Kidney epithelial cell (primary cell): ENCODE results near the gene MEGF11. TPM values are rescaled to one million over a fixed set of nuclear protein-coding genes. Genes with fewer than 3 reads are reported as not detected.

Source experiments
- DNase-seq: peaks from one replicate; pipeline ENCODE4 v3.0.0-alpha.2; 2010; ENCODE audit warnings: low read depth
- H3K27me3 ChIP-seq: 2 replicates; pipeline ENCODE4 v1.6.0; 2011; ENCODE audit warnings: low read length; ENCODE audit not compliant: control insufficient read depth, insufficient read depth
- H3K36me3 ChIP-seq: 2 replicates; pipeline ENCODE4 v1.5.1; 2011; ENCODE audit warnings: low read length; ENCODE audit not compliant: control insufficient read depth, insufficient read depth
- H3K4me3 ChIP-seq: 2 replicates; pipeline ENCODE4 v1.5.1; 2011; ENCODE audit warnings: low read depth, mild to moderate bottlenecking, control low read depth, low read length
- total RNA-seq: library from RNA; depleted of rRNA; stranded (reverse); fragments of >200 nt; gene quantifications from 2 replicates; pipeline ENCODE4 v1.2.3, GENCODE V29; 2015
- TF ChIP-seq, protein P1 (sequence below): IDR thresholded peaks from 2 replicates; pipeline ENCODE4 v1.5.1; 2011; ENCODE audit warnings: mild to moderate bottlenecking, moderate library complexity, low read length, control low read depth, inconsistent platforms; ENCODE audit not compliant: insufficient read depth, poor library complexity, severe bottlenecking

MEGF11 gene
- total RNA-seq, 1 donor from 2014 or later: 0.63 TPM

DNA sequence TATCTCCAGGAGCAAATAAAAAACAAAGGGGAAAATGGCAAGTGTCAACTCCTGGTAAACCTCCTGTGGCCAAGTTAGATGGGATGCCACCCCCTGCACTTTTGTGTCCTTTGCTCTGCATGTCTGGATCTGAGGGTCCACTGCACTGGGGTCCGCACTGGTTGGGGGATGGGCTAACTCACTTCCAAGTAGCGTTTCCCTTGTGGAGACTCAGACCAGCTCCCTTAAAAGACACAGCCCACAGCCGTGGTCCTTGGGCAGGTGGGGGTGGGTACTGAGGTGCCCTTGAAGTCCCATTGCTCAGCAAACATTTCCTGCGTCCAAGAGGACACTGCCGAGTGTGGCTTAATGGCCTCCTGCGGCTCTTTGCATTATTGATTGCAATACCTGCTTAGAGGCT, 188.2 kb downstream of the MEGF11 start:
- Histone ChIP-seq H3K36me3 (no peaks in the 10 kb centered on the region), H3K4me3 (no peak overlapping the region), H3K27me3 (no peaks in the 10 kb centered on the region)
- no peak for DNase-seq
- TF ChIP-seq, protein P1, sequence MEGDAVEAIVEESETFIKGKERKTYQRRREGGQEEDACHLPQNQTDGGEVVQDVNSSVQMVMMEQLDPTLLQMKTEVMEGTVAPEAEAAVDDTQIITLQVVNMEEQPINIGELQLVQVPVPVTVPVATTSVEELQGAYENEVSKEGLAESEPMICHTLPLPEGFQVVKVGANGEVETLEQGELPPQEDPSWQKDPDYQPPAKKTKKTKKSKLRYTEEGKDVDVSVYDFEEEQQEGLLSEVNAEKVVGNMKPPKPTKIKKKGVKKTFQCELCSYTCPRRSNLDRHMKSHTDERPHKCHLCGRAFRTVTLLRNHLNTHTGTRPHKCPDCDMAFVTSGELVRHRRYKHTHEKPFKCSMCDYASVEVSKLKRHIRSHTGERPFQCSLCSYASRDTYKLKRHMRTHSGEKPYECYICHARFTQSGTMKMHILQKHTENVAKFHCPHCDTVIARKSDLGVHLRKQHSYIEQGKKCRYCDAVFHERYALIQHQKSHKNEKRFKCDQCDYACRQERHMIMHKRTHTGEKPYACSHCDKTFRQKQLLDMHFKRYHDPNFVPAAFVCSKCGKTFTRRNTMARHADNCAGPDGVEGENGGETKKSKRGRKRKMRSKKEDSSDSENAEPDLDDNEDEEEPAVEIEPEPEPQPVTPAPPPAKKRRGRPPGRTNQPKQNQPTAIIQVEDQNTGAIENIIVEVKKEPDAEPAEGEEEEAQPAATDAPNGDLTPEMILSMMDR: no peak

DNA sequence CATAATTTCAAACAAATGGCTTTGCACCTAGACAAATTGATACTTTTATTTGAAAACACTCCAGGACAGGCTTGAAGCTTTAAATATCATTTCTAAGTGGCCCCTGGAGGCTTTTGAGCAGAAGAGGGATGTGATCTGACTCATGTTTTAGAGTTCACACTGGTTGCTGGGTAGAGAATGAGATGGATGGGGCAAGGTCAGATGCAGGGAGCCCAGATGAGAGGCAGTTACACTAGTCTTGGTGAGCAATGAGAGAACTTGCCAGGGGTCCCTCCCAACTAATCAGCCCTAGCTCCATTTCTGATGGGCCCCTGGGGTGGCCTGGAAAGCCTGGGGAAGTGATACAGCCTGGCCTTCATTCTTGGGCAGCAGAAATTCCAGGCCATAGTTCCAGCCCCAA, 190.4 kb downstream of the MEGF11 start:
- H3K36me3 ChIP-seq: no peaks in the 10 kb centered on the region
- peaks cover 2% of the 10 kb centered on the region for H3K27me3 ChIP-seq
- TF ChIP-seq, protein P1: no peak
- no peak for DNase-seq
- H3K4me3 ChIP-seq: no peak overlapping the region

DNA sequence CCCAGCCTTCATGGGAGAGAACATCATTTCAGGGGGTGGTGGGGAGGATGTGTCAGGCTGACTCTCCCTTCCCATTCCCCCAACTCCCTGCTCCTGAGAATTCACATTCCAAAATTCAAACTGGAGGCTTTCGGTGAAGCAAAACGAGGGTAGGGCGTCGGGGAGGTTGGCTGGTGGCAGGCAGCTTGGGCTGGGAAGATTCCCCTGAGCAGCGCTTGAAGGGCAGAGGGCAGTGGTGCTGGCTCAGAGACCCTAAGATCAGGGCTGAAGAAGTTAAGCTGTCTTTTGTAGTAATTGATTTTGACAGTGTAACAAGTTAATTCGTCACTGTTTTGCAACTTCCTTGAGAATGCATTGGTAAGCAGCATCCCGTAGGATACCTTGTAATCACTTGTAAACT, 196.5 kb downstream of the MEGF11 start:
- no peaks in the 10 kb centered on the region for H3K36me3 ChIP-seq
- TF ChIP-seq, protein P1: no peak
- DNase-seq: no peak

DNA sequence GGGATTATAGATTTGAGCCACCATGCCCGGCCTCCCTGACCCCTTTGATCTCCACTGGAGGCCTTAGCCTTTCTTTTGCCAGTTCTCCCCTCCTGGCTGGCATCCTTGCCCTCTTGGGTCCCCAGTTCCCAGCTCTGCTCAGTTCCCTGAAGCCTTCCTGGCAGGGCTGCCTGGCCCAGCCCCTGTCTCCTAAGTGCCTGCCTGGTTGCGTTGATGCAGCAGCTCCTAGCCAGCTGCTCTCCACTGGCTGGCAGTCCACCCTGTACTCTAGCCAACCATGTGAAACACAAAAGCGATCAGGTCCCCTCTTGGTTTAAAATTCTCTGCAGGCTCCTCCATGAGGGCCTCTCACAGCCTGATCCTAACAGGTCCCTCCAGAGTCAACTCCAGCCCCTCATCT, 199.6 kb downstream of the MEGF11 start:
- Histone ChIP-seq H3K4me3 (no peak overlapping the region), H3K27me3 (no peaks in the 10 kb centered on the region), H3K36me3 (no peaks in the 10 kb centered on the region)
- TF ChIP-seq, protein P1: no peak
- DNase-seq: no peak

More for the DNA sequence above, 196.5 kb downstream of the MEGF11 start:
- Histone ChIP-seq H3K4me3 (no peak overlapping the region), H3K27me3 (peaks cover 2% of the 10 kb centered on the region)

DNA sequence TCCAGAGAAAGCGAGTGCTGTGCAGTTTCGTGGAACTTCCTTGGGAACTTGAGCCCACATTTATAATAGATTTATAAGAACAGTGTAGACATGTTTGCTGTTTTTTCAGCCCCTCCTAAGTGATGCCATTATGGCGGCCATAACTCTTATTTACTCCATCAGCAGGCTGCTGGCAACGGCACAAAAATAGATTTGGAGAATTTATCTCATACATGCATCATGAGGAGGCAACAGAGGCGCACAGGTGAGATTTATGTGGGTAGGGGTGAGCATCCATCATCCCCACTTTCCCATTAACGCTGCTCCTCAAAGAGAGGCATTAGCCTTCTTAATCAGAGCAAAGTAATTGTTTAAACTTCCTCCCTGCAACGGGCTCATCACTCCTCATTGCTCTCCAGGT, 201.7 kb downstream of the MEGF11 start:
- TF ChIP-seq, protein P1: no peak
- DNase-seq: no peak
- Histone ChIP-seq H3K36me3 (no peaks in the 10 kb centered on the region), H3K4me3 (no peak overlapping the region), H3K27me3 (no peaks in the 10 kb centered on the region)

DNA sequence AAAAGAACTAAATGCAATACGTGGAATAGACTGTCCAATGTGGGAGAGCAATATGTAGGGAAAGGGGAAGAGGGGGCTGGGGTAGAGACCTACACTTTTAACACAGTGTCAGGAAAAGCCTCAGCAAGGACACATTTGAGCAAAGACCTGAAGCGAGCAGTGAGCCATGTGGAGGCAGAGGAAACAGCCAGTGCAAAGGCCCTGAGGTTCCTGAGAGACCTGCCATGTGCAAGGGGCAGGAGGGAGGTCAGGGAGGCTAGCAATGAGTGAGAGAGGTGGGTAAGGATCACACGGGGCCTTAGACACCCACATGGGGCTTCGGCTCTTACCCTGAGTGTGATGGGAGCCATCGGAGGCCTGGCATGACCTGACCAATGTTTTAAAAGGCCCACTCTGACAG, 203.3 kb downstream of the MEGF11 start:
- TF ChIP-seq, protein P1: no peak
- H3K4me3 ChIP-seq: no peak overlapping the region
- H3K36me3 ChIP-seq: no peaks in the 10 kb centered on the region
- H3K27me3 ChIP-seq: peaks cover 3% of the 10 kb centered on the region
- DNase-seq: no peak
